NCI-H69 (cell line): Measurements from ENCODE around the gene LRRC32.
A peak's percentile ranks its signal among the peaks of the same experiment; 100 is the strongest.
"Not testable (repeated sequence)": the region's sequence is repeated elsewhere in the genome, so short reads cannot be mapped to it uniquely, and the experiment has no call there.

Source experiments
- DNase-seq: peaks from one replicate; lab custom pipeline; 2025; lab: John Stamatoyannopoulos, UW

LRRC32 gene

GRCh38 chr11:76610871-76611475, 59.6 kb downstream of the LRRC32 start:
- DNase-seq: peak; percentile 84

- DNase-seq: no peak
These were observed 60.2 kb downstream of the LRRC32 start for GRCh38 chr11:76610371-76610770.

- DNase-seq: no peak
These were observed 60.7 kb downstream of the LRRC32 start for GRCh38 chr11:76609736-76610370.

GRCh38 chr11:76608879-76609460, 61.6 kb downstream of the LRRC32 start:
- not testable (repeated sequence) for DNase-seq

- not testable (repeated sequence) for DNase-seq
These were observed 62.3 kb downstream of the LRRC32 start for GRCh38 chr11:76608228-76608627.
